ENCODE results near the gene SS18.

SS18 gene

DNA sequence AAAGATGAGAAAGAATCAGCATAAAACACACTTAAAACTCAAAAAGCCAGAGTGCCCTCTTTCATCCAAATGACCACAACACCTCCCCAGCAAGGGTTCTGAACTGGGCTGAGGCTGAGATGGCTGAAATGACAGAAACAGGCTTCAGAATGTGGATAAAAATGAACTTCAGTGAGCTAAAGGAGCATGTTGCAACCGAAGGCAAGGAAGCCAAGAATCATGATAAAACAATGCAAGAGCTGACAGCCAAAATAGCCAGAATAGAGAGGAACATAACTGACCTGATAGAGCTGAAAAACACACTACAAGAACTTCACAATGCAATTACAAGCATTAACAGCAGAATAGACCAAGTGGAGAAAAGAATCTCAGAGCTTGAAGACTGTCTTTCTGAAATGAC, 31.1 kb upstream of the SS18 start:
- no peaks in the 10 kb centered on the region for H3K9me2 ChIP-seq (ENCODE audit: low read depth, low read length)
- no peak overlapping the region for H3K4me3 ChIP-seq (ENCODE audit: low read depth, low read length, poor library complexity, severe bottlenecking)
- TF ChIP-seq, protein P1, sequence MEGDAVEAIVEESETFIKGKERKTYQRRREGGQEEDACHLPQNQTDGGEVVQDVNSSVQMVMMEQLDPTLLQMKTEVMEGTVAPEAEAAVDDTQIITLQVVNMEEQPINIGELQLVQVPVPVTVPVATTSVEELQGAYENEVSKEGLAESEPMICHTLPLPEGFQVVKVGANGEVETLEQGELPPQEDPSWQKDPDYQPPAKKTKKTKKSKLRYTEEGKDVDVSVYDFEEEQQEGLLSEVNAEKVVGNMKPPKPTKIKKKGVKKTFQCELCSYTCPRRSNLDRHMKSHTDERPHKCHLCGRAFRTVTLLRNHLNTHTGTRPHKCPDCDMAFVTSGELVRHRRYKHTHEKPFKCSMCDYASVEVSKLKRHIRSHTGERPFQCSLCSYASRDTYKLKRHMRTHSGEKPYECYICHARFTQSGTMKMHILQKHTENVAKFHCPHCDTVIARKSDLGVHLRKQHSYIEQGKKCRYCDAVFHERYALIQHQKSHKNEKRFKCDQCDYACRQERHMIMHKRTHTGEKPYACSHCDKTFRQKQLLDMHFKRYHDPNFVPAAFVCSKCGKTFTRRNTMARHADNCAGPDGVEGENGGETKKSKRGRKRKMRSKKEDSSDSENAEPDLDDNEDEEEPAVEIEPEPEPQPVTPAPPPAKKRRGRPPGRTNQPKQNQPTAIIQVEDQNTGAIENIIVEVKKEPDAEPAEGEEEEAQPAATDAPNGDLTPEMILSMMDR (IDR thresholded peaks at IDR 0.05; ENCODE audit: low read length), result no peak
- no peak for TF ChIP-seq EZH2 (IDR thresholded peaks at IDR 0.05; ENCODE audit: borderline replicate concordance, low read length)
- H3K27me3 ChIP-seq (ENCODE audit: insufficient read depth, low read length), result no peaks in the 10 kb centered on the region
- H3K27ac ChIP-seq (ENCODE audit: low read depth, low read length, poor library complexity, severe bottlenecking), result no peak overlapping the region
- H3K79me2 ChIP-seq (ENCODE audit: insufficient read depth, low read length), result no peaks in the 10 kb centered on the region
- H2AFZ ChIP-seq (ENCODE audit: low read length), result no peak overlapping the region
- peaks cover 9% of the 10 kb centered on the region for H3K4me1 ChIP-seq (ENCODE audit: insufficient read depth, low read length, severe bottlenecking)
- no peaks in the 10 kb centered on the region for H3K9me3 ChIP-seq (ENCODE audit: low read length)
- H4K20me1 ChIP-seq (ENCODE audit: insufficient read depth, low read length), result no peaks in the 10 kb centered on the region
- H3K9ac ChIP-seq (ENCODE audit: low read length), result no peak overlapping the region
- no peaks in the 10 kb centered on the region for H3K36me3 ChIP-seq (ENCODE audit: insufficient read depth, low read length)
- no peaks in the 10 kb centered on the region for H3F3A ChIP-seq (ENCODE audit: insufficient read depth, low read length)
- H3K4me2 ChIP-seq (ENCODE audit: low read length), result no peak overlapping the region

DNA sequence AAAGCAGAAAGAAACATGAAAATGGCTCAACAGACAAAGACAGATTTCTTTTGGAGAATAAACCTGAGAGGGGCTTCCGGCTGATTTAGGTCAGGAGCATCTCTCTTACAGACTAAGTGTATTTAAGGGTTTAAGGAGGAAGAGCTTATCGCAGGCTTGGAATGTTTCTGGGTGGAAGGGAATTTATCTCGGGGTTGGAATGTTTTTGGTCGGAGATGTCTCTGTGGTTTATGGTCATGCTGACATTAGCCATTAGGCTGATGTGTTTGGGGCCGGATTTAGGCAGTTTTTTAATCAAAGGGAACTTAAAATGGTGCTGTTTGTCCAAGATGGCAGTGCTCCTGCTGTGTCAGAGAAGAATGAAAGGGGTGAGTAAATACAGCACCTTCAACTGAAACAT, 28.8 kb upstream of the SS18 start:
- Histone ChIP-seq H3K9me3 (ENCODE audit: low read length) (0 out of 2 replicates have a peak, but pooled peaks cover 2% of the 10 kb centered on the region), H3K36me3 (ENCODE audit: insufficient read depth, low read length) (no peaks in the 10 kb centered on the region), H3K4me2 (ENCODE audit: low read length) (no peak overlapping the region), H3K9ac (ENCODE audit: low read length) (no peak overlapping the region), H3K4me3 (ENCODE audit: low read depth, low read length, poor library complexity, severe bottlenecking) (no peak overlapping the region), H3K79me2 (ENCODE audit: insufficient read depth, low read length) (no peaks in the 10 kb centered on the region), H4K20me1 (ENCODE audit: insufficient read depth, low read length) (no peaks in the 10 kb centered on the region), H2AFZ (ENCODE audit: low read length) (no peak overlapping the region), H3K4me1 (ENCODE audit: insufficient read depth, low read length, severe bottlenecking) (no peaks in the 10 kb centered on the region), H3K9me2 (ENCODE audit: low read depth, low read length) (no peaks in the 10 kb centered on the region), H3F3A (ENCODE audit: insufficient read depth, low read length) (no peaks in the 10 kb centered on the region), H3K27me3 (ENCODE audit: insufficient read depth, low read length) (no peaks in the 10 kb centered on the region), H3K27ac (ENCODE audit: low read depth, low read length, poor library complexity, severe bottlenecking) (no peak overlapping the region)
- TF ChIP-seq, protein P1 (IDR thresholded peaks at IDR 0.05; ENCODE audit: low read length), result no peak
- TF ChIP-seq EZH2 (IDR thresholded peaks at IDR 0.05; ENCODE audit: borderline replicate concordance, low read length), result no peak

DNA sequence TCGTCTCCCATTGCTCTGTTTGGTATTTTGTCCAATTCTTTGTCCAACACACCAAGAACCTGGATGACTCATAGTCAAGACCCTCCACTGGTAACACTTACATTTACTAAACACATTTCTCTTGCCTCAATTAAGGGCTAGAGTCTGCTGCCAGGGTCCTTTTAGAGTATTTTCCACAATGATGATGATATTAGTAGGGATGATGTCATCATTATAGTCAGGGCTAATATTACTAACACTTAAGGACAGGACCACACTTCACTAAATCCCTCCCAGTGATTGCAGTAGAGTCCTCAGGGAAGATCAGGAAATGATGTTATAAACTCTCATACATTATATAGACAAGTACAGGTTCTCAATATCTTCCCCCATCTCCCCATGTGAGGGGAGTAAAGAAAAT, 13.6 kb upstream of the SS18 start:
- Histone ChIP-seq H4K20me1 (ENCODE audit: insufficient read depth, low read length) (no peaks in the 10 kb centered on the region), H3K79me2 (ENCODE audit: insufficient read depth, low read length) (no peaks in the 10 kb centered on the region), H3K36me3 (ENCODE audit: insufficient read depth, low read length) (no peaks in the 10 kb centered on the region), H3K9ac (ENCODE audit: low read length) (no peak overlapping the region), H3K27me3 (ENCODE audit: insufficient read depth, low read length) (no peaks in the 10 kb centered on the region), H2AFZ (ENCODE audit: low read length) (no peak overlapping the region), H3K4me2 (ENCODE audit: low read length) (no peak overlapping the region), H3K4me1 (ENCODE audit: insufficient read depth, low read length, severe bottlenecking) (no peaks in the 10 kb centered on the region), H3K4me3 (ENCODE audit: low read depth, low read length, poor library complexity, severe bottlenecking) (no peak overlapping the region), H3K9me2 (ENCODE audit: low read depth, low read length) (no peaks in the 10 kb centered on the region), H3K9me3 (ENCODE audit: low read length) (0 out of 2 replicates have a peak, but pooled peaks cover 4% of the 10 kb centered on the region), H3F3A (ENCODE audit: insufficient read depth, low read length) (no peaks in the 10 kb centered on the region), H3K27ac (ENCODE audit: low read depth, low read length, poor library complexity, severe bottlenecking) (no peak overlapping the region)
- TF ChIP-seq EZH2 (IDR thresholded peaks at IDR 0.05; ENCODE audit: borderline replicate concordance, low read length), result no peak
- TF ChIP-seq, protein P1 (IDR thresholded peaks at IDR 0.05; ENCODE audit: low read length), result no peak
